NAMALWA (cell line): ENCODE data around the gene SUMF1.

Experiments used
- DNase-seq: peaks from one replicate; pipeline ENCODE4 v3.0.0-alpha.2; 2015; ENCODE audit warnings: low spot score

The SUMF1 gene

GRCh38 chr3:4413467-4413866, 53.6 kb downstream of the SUMF1 start:
- DNase-seq: no peak

GRCh38 chr3:4411833-4412232, 55.2 kb downstream of the SUMF1 start:
- no peak for DNase-seq

- DNase-seq: no peak
Observed at GRCh38 chr3:4411236-4411635, 55.8 kb downstream of the SUMF1 start.

- no peak for DNase-seq
Observed at GRCh38 chr3:4410606-4411005, 56.5 kb downstream of the SUMF1 start.

- no peak for DNase-seq
Observed at GRCh38 chr3:4409971-4410573, 57.0 kb downstream of the SUMF1 start.

- no peak for DNase-seq
Observed at GRCh38 chr3:4409415-4409814, 57.7 kb downstream of the SUMF1 start.

GRCh38 chr3:4408958-4409357, 58.1 kb downstream of the SUMF1 start:
- no peak for DNase-seq

GRCh38 chr3:4407941-4408340, 59.1 kb downstream of the SUMF1 start:
- no peak for DNase-seq

- no peak for DNase-seq
Observed at GRCh38 chr3:4406746-4407568, 60.1 kb downstream of the SUMF1 start.

- DNase-seq: no peak
Observed at GRCh38 chr3:4404881-4405280, 62.2 kb downstream of the SUMF1 start.

- DNase-seq: no peak
Observed at GRCh38 chr3:4401441-4401840, 65.6 kb downstream of the SUMF1 start.

GRCh38 chr3:4399476-4399875, 67.6 kb downstream of the SUMF1 start:
- DNase-seq: no peak

GRCh38 chr3:4398941-4399245, 68.2 kb downstream of the SUMF1 start:
- no peak for DNase-seq

GRCh38 chr3:4398120-4398940, 68.7 kb downstream of the SUMF1 start:
- no peak for DNase-seq

GRCh38 chr3:4397466-4397865, 69.6 kb downstream of the SUMF1 start:
- no peak for DNase-seq

- no peak for DNase-seq
Observed at GRCh38 chr3:4396542-4396941, 70.5 kb downstream of the SUMF1 start.

GRCh38 chr3:4396006-4396405, 71.1 kb downstream of the SUMF1 start:
- DNase-seq: no peak

GRCh38 chr3:4395448-4395847, 71.6 kb downstream of the SUMF1 start:
- no peak for DNase-seq

GRCh38 chr3:4394567-4394966, 72.5 kb downstream of the SUMF1 start:
- no peak for DNase-seq

GRCh38 chr3:4394048-4394447, 73.0 kb downstream of the SUMF1 start:
- no peak for DNase-seq

GRCh38 chr3:4392992-4393391, 74.1 kb downstream of the SUMF1 start:
- DNase-seq: no peak

- DNase-seq: no peak
Observed at GRCh38 chr3:4387210-4388204, 79.6 kb downstream of the SUMF1 start.
